ENCODE data around the gene THAP12. TPM values are rescaled to one million over a fixed set of nuclear protein-coding genes. Genes with fewer than 3 reads are reported as not detected.

The THAP12 gene
- total RNA-seq, 1 donor from 2014 or later, result 36.8 TPM

DNA sequence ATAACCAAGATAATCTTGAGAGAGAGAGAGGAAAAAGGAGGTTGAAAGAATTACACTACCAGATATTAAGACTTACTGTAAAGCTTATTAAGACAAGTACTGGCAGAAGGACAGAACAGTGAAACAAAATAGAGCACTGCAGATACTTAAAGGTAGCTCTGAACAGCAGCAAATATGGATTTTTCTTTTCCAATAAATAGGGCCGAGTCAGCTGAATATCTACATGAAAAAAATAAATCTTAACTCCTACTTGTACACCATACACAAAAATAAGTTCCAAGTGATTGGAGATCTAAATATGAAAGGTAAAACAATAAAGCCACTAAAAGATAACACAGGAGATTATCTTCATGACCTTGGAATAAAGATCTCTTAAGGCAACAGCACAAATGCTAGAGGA lies 12.4 kb downstream of the THAP12 start:
- DNase-seq (ENCODE audit: extremely low spot score, unreplicated experiment), result no peak
- Mint-ChIP-seq H3K27me3 (ENCODE audit: unreplicated experiment) (no peaks in the 10 kb centered on the region), H3K4me1 (ENCODE audit: unreplicated experiment) (peaks cover 21% of the 10 kb centered on the region), H3K9me3 (ENCODE audit: unreplicated experiment) (no peaks in the 10 kb centered on the region), H3K4me3 (ENCODE audit: unreplicated experiment) (no peak overlapping the region), H3K27ac (ENCODE audit: unreplicated experiment) (no peak overlapping the region), H3K36me3 (ENCODE audit: unreplicated experiment) (peaks cover 9% of the 10 kb centered on the region)
- TF ChIP-seq, protein P1, sequence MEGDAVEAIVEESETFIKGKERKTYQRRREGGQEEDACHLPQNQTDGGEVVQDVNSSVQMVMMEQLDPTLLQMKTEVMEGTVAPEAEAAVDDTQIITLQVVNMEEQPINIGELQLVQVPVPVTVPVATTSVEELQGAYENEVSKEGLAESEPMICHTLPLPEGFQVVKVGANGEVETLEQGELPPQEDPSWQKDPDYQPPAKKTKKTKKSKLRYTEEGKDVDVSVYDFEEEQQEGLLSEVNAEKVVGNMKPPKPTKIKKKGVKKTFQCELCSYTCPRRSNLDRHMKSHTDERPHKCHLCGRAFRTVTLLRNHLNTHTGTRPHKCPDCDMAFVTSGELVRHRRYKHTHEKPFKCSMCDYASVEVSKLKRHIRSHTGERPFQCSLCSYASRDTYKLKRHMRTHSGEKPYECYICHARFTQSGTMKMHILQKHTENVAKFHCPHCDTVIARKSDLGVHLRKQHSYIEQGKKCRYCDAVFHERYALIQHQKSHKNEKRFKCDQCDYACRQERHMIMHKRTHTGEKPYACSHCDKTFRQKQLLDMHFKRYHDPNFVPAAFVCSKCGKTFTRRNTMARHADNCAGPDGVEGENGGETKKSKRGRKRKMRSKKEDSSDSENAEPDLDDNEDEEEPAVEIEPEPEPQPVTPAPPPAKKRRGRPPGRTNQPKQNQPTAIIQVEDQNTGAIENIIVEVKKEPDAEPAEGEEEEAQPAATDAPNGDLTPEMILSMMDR (IDR thresholded peaks at IDR 0.05), result no peak

DNA sequence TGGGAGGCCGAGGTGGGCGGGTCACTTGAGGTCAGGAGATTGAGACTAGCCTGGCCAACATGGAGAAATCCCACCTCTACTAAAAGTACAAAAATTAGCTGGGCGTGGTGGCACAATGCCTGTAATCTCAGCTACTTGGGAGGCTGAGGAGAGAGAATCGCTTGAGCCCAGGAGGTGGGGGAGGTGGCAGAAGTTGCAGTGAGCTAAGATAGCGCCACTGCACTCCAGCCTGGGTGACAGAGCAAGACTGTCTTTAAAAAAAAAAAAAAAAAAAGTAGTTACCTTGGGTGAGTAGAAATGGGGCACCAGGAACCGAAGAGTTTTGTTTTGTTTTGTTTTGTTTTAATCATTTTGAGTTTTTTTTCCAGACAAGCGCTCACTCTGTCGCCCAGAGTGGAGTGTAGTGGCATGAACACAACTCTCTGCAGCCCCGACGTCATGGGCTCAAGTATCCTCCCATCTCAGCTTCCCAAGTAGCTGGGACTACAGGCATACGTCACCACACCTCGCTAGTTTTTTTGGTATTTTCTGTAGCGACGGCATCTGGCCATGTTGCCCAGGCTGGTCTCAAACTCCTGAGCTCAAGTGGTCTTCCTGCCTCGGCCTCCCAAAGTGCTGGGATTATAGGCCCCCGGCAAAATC lies 15.8 kb downstream of the THAP12 start:
- Mint-ChIP-seq H3K36me3 (ENCODE audit: unreplicated experiment) (peaks cover 16% of the 10 kb centered on the region), H3K27me3 (ENCODE audit: unreplicated experiment) (no peaks in the 10 kb centered on the region), H3K4me1 (ENCODE audit: unreplicated experiment) (peaks cover 17% of the 10 kb centered on the region), H3K9me3 (ENCODE audit: unreplicated experiment) (no peaks in the 10 kb centered on the region), H3K27ac (ENCODE audit: unreplicated experiment) (no peak overlapping the region), H3K4me3 (ENCODE audit: unreplicated experiment) (no peak overlapping the region)
- DNase-seq (ENCODE audit: extremely low spot score, unreplicated experiment), result no peak
- TF ChIP-seq, protein P1 (IDR thresholded peaks at IDR 0.05), result no peak

DNA sequence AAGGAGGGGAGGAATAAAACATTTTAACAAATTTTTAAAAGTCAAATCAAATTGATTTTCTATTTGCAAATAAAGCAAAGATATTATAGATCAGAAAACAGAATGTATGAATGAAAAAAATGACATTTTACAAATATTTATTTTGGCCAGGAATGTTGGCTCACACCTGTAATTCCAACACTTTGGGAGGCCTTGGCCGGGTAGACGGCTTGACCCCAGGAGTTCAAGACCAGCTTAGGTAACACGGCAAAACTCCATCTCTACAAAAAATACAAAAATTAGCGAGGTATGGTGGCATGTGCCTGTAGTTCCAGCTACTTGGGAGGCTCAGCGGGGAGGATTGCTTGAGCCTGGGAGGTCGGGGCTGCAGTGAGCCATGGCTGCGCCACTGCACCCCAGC lies 18.2 kb downstream of the THAP12 start:
- no peaks in the 10 kb centered on the region for H3K9me3 Mint-ChIP-seq (ENCODE audit: unreplicated experiment)
- H3K27ac Mint-ChIP-seq (ENCODE audit: unreplicated experiment), result no peak overlapping the region
- peaks cover 30% of the 10 kb centered on the region for H3K36me3 Mint-ChIP-seq (ENCODE audit: unreplicated experiment)
- DNase-seq (ENCODE audit: extremely low spot score, unreplicated experiment), result no peak
- no peak overlapping the region for H3K4me3 Mint-ChIP-seq (ENCODE audit: unreplicated experiment)
- H3K27me3 Mint-ChIP-seq (ENCODE audit: unreplicated experiment), result no peaks in the 10 kb centered on the region
- H3K4me1 Mint-ChIP-seq (ENCODE audit: unreplicated experiment), result peaks cover 8% of the 10 kb centered on the region
- TF ChIP-seq, protein P1 (IDR thresholded peaks at IDR 0.05), result no peak

DNA sequence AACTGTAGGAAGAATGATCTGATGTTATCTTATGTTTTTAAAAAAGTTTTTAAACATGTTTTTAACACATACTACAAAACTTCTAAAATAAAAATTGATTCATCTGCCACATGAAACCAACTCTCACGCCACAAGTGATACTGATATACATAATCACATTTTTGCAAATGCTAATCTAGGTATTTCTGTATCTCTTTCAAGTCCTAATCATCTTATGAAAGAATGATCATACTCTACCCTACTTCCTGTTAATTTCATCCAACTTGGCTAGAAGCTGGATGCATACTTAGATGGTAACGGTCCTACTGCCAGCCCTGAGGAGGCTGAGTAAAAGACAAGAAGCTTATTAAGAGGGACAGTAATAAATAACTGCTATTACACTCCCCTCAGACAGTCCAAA lies 19.2 kb downstream of the THAP12 start:
- Mint-ChIP-seq H3K9me3 (ENCODE audit: unreplicated experiment) (no peaks in the 10 kb centered on the region), H3K27ac (ENCODE audit: unreplicated experiment) (no peak overlapping the region), H3K4me1 (ENCODE audit: unreplicated experiment) (peaks cover 6% of the 10 kb centered on the region), H3K4me3 (ENCODE audit: unreplicated experiment) (no peak overlapping the region), H3K27me3 (ENCODE audit: unreplicated experiment) (no peaks in the 10 kb centered on the region), H3K36me3 (ENCODE audit: unreplicated experiment) (peaks cover 34% of the 10 kb centered on the region)
- TF ChIP-seq, protein P1 (IDR thresholded peaks at IDR 0.05), result no peak
- no peak for DNase-seq (ENCODE audit: extremely low spot score, unreplicated experiment)

DNA sequence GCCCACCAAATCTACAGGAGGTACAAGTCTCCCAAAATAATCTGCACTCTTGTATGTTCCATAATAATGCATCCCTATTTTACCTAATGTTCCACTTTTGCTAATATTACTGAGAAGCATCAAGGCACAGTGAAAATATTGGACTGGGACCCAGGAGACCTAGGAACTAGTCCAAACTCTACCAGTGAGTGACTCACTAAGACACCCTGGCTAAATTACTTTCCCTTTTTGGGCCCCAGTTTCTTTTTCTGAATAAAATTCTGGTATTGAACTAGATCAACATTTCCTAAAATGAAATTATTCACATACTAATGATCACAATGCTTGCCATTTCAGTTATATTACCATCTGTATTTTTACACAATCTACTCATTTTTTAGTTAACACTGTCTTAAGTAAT lies 19.6 kb downstream of the THAP12 start:
- TF ChIP-seq, protein P1 (IDR thresholded peaks at IDR 0.05), result no peak
- Mint-ChIP-seq H3K36me3 (ENCODE audit: unreplicated experiment) (peaks cover 34% of the 10 kb centered on the region), H3K27ac (ENCODE audit: unreplicated experiment) (no peak overlapping the region), H3K9me3 (ENCODE audit: unreplicated experiment) (no peaks in the 10 kb centered on the region), H3K4me1 (ENCODE audit: unreplicated experiment) (peaks cover 6% of the 10 kb centered on the region), H3K27me3 (ENCODE audit: unreplicated experiment) (no peaks in the 10 kb centered on the region), H3K4me3 (ENCODE audit: unreplicated experiment) (no peak overlapping the region)
- DNase-seq (ENCODE audit: extremely low spot score, unreplicated experiment), result no peak

All from osteocyte (in vitro differentiated cells).